ENCODE measurements around the gene SLC9C2.
"Not testable (repeated sequence)": the region's sequence is repeated elsewhere in the genome, so short reads cannot be mapped to it uniquely, and the experiment has no call there.

Gene SLC9C2

DNA sequence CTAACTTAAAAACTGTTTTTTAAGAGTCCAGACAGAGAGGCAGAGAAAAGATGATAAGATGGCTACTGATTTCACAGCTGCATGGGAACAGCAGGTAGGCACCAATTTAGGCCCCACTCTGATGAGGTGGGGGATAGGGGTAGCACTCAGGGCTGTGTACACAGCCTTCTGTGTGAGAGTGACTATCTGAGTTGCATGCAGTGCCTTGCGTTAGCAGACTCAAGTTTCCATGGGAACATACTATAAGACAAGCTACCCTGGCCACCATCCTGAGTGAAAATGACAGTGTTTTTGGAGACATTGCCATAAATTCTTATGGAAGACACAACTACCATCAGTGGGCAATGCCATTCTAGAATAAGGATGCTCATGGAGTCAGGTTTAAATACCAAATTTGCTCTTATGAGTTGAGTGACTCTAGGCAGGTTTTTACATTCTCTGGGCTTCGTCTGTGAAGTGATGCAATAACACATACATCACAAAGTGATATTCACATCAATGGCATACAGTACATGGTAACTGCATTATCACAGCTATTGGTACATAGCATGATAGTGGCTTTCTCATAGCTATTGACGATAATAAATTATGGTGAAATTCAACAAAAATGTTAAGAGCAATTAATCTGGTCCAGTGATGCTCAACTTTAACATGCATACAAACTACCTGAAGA, 30.5 kb downstream of the SLC9C2 start:
- TF ChIP-seq, protein P1, sequence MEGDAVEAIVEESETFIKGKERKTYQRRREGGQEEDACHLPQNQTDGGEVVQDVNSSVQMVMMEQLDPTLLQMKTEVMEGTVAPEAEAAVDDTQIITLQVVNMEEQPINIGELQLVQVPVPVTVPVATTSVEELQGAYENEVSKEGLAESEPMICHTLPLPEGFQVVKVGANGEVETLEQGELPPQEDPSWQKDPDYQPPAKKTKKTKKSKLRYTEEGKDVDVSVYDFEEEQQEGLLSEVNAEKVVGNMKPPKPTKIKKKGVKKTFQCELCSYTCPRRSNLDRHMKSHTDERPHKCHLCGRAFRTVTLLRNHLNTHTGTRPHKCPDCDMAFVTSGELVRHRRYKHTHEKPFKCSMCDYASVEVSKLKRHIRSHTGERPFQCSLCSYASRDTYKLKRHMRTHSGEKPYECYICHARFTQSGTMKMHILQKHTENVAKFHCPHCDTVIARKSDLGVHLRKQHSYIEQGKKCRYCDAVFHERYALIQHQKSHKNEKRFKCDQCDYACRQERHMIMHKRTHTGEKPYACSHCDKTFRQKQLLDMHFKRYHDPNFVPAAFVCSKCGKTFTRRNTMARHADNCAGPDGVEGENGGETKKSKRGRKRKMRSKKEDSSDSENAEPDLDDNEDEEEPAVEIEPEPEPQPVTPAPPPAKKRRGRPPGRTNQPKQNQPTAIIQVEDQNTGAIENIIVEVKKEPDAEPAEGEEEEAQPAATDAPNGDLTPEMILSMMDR (IDR thresholded peaks at IDR 0.05; ENCODE audit: low read depth, low read length) = no peak
- no peak for DNase-seq (ENCODE audit: low read depth in 2 of 2)
- H3K4me3 ChIP-seq (replicated peaks in 1 of 2; ENCODE audit: low read depth in 2 of 2, low read length in 2 of 2) = no peak overlapping the region

DNA sequence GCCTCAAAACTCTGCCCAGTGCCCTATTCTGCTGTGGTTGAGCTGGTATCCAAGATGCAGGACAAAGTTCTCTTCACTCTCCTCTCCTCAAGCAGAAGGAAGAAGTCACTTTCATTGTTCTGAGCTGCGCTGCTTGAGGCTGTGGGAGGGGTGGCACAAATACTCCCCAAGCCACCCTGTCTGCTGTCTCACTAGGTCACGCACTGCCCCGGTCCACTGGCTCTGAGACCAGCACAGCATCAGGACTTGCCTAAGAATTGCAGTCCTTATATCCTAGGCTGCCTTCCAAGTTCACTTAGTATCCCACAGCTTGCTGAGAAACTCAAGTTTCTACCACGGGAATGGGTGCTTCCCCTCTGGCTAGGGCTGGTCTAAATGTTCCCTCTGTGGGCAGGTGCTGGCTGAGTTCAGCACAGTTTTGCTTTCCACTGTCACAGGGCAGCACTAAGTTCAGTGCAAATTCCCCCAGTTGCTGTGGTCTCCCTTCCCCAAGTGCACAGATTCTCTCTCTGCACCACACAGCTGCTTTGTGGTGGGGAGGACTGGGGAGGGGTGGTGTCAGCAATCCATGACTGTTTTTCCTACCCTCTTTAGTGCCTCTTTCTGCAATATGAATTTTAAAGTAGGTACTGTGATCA, 32.4 kb downstream of the SLC9C2 start:
- TF ChIP-seq, protein P1 (IDR thresholded peaks at IDR 0.05; ENCODE audit: low read depth, low read length) = no peak
- DNase-seq (ENCODE audit: low read depth in 2 of 2) = no peak
- H3K4me3 ChIP-seq (replicated peaks in 1 of 2; ENCODE audit: low read depth in 2 of 2, low read length in 2 of 2) = no peak overlapping the region

DNA sequence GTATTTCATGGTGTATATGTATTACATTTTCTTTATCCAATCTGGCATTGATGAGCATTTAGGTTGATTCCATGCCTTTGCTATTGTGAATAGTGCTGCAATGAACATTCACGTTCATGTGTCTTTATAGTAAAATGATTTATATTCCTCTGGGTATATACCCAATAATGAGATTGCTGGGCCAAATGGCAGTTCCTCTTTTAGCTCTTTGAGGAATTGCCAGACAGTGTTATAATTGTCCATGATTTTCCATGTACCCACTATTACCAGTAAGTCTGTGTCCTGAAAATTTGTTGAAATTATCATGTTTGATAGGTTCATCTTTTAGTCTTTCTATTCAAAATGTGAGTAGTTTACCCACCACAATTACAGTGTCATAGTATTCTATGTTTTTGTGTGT, 34.4 kb downstream of the SLC9C2 start:
- DNase-seq (ENCODE audit: low read depth in 2 of 2) = no peak
- TF ChIP-seq, protein P1 (IDR thresholded peaks at IDR 0.05; ENCODE audit: low read depth, low read length) = no peak
- H3K4me3 ChIP-seq (replicated peaks in 1 of 2; ENCODE audit: low read depth in 2 of 2, low read length in 2 of 2) = no peak overlapping the region

DNA sequence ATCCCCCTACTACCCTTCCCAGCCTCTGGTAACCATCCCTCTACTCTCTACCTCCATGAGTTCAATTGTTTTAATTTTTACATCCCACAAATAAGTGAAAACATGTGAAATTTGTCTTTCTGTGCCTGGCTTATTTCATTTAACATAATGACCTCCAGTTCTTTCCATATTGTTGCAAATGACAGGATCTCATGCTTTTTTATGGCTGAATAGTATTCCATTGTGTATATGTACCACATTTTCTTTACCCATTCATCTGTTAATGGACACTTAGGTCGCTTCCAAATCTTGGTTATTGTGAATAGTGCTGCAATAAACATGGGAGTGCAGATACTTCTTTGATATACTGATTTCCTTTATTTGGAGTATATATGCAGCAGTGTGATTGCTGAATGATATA, 39.0 kb downstream of the SLC9C2 start:
- not testable (repeated sequence) for DNase-seq (ENCODE audit: low read depth in 2 of 2); H3K4me3 ChIP-seq (replicated peaks in 1 of 2; ENCODE audit: low read depth in 2 of 2, low read length in 2 of 2)

DNA sequence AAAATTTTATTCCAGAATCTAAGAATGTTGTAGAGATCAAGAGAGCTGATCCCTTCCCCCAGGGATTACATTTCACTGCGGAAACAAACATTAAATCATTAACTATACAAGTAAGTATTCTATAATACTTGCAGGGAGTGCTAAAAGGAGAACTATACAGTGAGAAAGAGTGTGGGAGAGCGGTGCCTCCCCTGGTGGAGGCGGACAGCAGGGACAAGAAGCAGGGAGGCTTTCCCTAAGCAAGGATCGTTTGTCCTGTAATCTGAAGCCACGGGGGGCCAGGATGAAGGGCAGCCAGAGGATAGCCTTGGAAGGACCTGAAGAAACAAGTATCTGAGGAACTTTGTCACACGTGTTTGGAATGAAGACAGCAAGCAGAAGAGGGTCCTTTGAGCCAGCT, 40.1 kb downstream of the SLC9C2 start:
- DNase-seq (ENCODE audit: low read depth in 2 of 2) = no peak
- TF ChIP-seq, protein P1 (IDR thresholded peaks at IDR 0.05; ENCODE audit: low read depth, low read length) = no peak
- H3K4me3 ChIP-seq (replicated peaks in 1 of 2; ENCODE audit: low read depth in 2 of 2, low read length in 2 of 2) = no peak overlapping the region

DNA sequence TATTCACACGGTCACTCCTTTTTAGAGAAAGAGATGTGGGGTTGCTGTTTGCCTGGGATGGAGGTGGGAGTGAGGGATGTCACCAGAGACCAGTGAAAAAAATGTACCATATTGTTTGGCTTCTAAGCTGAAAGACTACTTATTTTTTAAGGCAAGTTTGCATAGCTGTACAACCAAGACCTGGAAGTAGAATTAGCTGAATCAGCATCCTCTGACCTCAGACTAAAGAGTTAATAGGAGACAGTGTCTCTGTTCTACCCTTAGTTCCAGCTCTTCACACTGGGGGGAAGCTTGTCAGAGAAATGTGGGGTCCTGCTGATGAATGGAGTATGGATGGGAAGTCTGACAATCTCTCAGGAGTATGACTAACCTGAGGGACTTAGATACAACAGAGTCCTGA, 41.6 kb downstream of the SLC9C2 start:
- no peak overlapping the region for H3K4me3 ChIP-seq (replicated peaks in 1 of 2; ENCODE audit: low read depth in 2 of 2, low read length in 2 of 2)
- TF ChIP-seq, protein P1 (IDR thresholded peaks at IDR 0.05; ENCODE audit: low read depth, low read length) = no peak
- no peak for DNase-seq (ENCODE audit: low read depth in 2 of 2)

DNA sequence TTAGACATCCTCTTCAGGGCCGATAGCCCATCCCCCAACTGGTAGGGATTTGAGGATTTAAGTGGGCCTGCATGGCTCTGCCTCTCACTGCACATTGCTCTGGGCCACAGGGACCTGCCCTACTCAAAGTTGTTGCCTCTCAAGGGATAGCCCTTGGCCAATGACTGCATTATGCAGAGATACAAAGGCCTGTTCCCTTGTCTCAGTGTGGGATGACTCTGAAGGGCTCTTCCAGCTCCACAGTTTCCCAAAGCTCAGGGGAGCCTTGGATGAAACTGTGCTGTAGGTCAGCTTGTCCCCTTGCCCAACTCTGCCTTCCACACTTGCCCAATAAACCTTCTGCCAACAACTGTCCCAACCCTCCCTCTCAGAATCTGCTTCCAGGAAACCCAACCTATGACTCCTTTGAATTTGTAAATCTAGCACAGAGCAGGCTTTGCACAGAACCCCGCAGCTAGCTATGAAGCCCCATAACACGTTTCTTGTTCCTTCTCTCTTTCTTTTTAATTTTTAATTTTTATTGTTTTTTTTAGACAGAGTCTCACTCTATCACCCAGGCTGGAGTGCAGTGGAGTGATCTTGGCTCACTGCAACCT, 42.5 kb downstream of the SLC9C2 start:
- DNase-seq (ENCODE audit: low read depth in 2 of 2) = no peak
- TF ChIP-seq, protein P1 (IDR thresholded peaks at IDR 0.05; ENCODE audit: low read depth, low read length) = no peak
- no peak overlapping the region for H3K4me3 ChIP-seq (replicated peaks in 1 of 2; ENCODE audit: low read depth in 2 of 2, low read length in 2 of 2)

All from cardiac fibroblast (primary cell).